Measurements from ENCODE around the gene AGAP1. TPM values are rescaled to one million over a fixed set of nuclear protein-coding genes. Genes with fewer than 3 reads are reported as not detected.

AGAP1 gene
- total RNA-seq, 6 experiments from 2014 or later, result 8.1 to 11.2 (median 9.8) TPM

DNA sequence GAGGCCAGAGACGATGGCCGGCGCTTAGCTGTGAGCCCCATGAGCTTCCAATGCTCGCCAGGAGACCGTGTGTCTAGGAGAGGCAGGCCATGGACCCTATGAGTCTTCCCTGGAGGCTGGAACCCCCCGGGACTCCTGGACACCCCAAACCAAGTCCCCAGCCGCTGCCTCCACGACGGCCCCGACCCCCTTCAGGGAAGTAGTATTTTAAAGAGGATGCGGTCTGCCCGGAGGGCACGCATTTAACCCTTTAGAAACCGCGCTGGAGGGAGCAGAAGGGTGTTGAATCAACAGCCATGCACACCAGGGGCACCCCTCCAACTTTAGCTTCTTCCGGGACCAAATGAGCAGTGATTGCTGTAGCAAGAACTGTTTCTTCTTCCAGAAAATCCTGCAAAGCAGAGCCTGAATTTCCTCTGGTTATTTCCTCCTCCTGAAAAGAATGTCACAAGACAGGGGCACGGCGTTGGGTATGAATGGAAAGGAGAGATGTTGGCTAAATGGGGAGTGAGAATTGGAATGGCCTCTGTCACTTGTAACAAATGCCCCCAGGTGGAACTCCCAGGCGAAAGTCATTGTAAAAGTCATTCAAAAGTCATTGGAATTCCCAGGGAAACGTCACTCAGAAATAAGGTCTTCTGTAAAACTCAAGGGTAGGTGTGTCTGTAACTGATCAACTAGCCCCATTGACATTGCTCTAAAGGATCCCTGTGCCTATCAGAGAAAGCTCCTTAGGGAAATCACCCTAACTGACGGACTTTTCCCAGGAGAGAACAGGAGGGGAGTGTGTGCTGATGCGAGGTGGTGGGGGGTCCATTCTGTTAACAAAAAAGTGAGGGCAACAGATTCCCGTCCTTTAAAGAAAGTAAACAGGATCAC, 680.1 kb downstream of the AGAP1 start:
- Histone ChIP-seq H3K27me3 (peaks cover 14 to 49% of the 10 kb centered on the region in 2 donors), H3K4me1 (peaks cover 0 to 10% (median 0%) of the 10 kb centered on the region in 4 donors), H3K27ac (no peak overlapping the region), H3K36me3 (no peaks in the 10 kb centered on the region), H3K4me3 (no peak overlapping the region), H3K9me3 (no peaks in the 10 kb centered on the region)
- 10% methylated on average over 13 of the region's 23 CpGs for WGBS (ENCODE audit: insufficient coverage, low coverage, low lambda C conversion rate, missing lambda C conversion rate)
- DNase-seq (no peak), ATAC-seq (no peak)
- TF ChIP-seq, protein P1, sequence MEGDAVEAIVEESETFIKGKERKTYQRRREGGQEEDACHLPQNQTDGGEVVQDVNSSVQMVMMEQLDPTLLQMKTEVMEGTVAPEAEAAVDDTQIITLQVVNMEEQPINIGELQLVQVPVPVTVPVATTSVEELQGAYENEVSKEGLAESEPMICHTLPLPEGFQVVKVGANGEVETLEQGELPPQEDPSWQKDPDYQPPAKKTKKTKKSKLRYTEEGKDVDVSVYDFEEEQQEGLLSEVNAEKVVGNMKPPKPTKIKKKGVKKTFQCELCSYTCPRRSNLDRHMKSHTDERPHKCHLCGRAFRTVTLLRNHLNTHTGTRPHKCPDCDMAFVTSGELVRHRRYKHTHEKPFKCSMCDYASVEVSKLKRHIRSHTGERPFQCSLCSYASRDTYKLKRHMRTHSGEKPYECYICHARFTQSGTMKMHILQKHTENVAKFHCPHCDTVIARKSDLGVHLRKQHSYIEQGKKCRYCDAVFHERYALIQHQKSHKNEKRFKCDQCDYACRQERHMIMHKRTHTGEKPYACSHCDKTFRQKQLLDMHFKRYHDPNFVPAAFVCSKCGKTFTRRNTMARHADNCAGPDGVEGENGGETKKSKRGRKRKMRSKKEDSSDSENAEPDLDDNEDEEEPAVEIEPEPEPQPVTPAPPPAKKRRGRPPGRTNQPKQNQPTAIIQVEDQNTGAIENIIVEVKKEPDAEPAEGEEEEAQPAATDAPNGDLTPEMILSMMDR (IDR thresholded peaks at IDR 0.05), result no peak
- TF ChIP-seq POLR2A (IDR thresholded peaks at IDR 0.05), result no peak
- intact Hi-C loops (cut with DNase I), result no loop called here

DNA sequence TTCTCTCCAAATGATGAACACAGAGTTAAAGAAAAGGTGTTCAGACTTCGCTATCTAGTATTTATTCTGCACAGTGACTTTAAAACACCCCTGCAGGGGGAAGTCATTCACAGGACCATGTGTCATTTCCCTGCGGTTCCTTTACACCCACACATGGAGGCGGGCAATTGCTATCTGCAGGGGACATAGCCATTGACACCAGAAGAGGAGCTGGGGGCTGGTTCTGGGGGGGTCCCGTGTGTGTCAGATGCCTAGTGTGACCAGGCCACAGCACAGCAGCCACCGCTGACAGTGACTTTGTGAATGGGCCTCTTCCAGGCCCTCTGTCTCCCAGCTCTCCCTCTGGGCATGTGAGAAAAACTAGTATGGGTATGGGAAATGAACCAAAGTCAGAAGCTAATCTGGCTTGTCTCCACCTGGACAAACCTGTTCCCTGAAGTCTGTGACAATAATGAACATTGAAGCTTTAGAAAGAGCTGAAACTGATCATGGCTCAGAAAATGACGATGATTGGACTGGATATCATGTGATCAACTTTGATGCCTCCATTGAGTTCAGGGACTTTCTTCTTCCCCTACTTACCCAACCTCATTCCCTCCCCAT, 681.8 kb downstream of the AGAP1 start:
- no peak for TF ChIP-seq POLR2A (IDR thresholded peaks at IDR 0.05)
- TF ChIP-seq, protein P1 (IDR thresholded peaks at IDR 0.05), result no peak
- intact Hi-C loops (cut with DNase I), result no loop called here
- Histone ChIP-seq H3K9me3 (no peaks in the 10 kb centered on the region), H3K4me3 (no peak overlapping the region), H3K4me1 (peaks cover 0 to 18% (median 0%) of the 10 kb centered on the region in 4 donors), H3K36me3 (no peaks in the 10 kb centered on the region), H3K27me3 (peaks cover 6 to 52% of the 10 kb centered on the region in 2 donors), H3K27ac (no peak overlapping the region)
- no peak for ATAC-seq
- WGBS (ENCODE audit: insufficient coverage, low coverage, low lambda C conversion rate, missing lambda C conversion rate), result 28% methylated on average over 6 of the region's 6 CpGs
- no peak for DNase-seq

DNA sequence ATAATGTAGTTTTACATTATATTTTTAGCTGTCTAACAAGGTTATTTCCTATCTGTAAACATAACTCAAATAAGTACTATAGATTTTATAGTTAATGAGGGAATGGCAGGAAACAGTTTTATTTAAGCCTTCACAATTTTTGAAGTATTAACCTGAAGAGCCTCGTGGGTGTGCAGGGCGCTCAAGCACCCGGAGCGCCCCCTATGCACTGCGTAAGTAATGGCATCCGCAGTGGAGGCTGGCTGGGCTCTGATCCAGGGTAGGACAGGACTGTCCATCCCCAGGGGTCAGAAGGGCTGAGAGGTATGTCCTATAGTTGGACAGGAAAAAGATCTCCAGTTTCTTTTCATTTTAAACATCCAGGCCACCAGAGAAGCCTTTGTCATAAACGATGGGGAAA, 682.6 kb downstream of the AGAP1 start:
- Histone ChIP-seq H3K4me1 (peaks cover 0 to 18% (median 0%) of the 10 kb centered on the region in 4 donors), H3K27ac (no peak overlapping the region), H3K27me3 (peaks cover 0 to 50% of the 10 kb centered on the region in 2 donors), H3K9me3 (no peaks in the 10 kb centered on the region), H3K4me3 (no peak overlapping the region), H3K36me3 (no peaks in the 10 kb centered on the region)
- intact Hi-C loops (cut with DNase I), result no loop called here
- DNase-seq (no peak), ATAC-seq (peak; percentile 56 to 76 (median 66))
- TF ChIP-seq POLR2A (IDR thresholded peaks at IDR 0.05), result no peak
- TF ChIP-seq, protein P1 (IDR thresholded peaks at IDR 0.05), result peak; percentile 18 to 59 (median 49)
- 6% methylated on average over 7 of the region's 7 CpGs for WGBS (ENCODE audit: insufficient coverage, low coverage, low lambda C conversion rate, missing lambda C conversion rate)

DNA sequence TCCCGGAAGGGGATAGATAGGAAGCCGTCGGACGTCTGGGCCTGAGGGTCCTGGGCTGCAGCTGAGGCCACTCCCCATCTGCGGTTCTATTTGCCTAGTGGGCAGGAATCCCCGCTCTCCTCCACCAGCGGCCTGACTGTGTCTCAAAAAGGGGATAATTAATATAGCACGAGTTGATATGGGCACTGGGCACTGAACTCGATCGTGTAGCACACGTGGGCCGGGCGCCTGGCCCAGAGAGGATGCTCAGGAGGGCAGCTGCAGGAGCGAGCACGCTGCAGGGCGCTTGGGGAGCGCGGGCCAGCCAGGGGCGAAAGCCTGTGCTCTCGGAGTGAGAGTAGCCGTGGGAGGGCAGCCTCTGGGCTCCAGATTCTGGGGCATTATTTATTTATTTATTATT, 683.1 kb downstream of the AGAP1 start:
- TF ChIP-seq, protein P1 (IDR thresholded peaks at IDR 0.05), result no peak
- TF ChIP-seq POLR2A (IDR thresholded peaks at IDR 0.05), result no peak
- H3K4me1 ChIP-seq, result peaks cover 0 to 18% (median 0%) of the 10 kb centered on the region in 4 donors
- no peaks in the 10 kb centered on the region for H3K36me3 ChIP-seq
- DNase-seq (no peak), ATAC-seq (no peak)
- H3K4me3 ChIP-seq, result no peak overlapping the region
- WGBS (ENCODE audit: insufficient coverage, low coverage, low lambda C conversion rate, missing lambda C conversion rate), result 27% methylated on average over 7 of the region's 21 CpGs
- no peak overlapping the region for H3K27ac ChIP-seq
- intact Hi-C loops (cut with DNase I), result no loop called here
- peaks cover 0 to 48% of the 10 kb centered on the region in 2 donors for H3K27me3 ChIP-seq
- no peaks in the 10 kb centered on the region for H3K9me3 ChIP-seq

All from right lobe of liver (tissue), 6 donors.